Chondrocyte (in vitro differentiated cells): ENCODE data around the gene GALNTL6. TPM values are rescaled to one million over a fixed set of nuclear protein-coding genes. Genes with fewer than 3 reads are reported as not detected.

Experiments used
- DNase-seq: peaks from one replicate; pipeline ENCODE4 v3.0.0; 2021; ENCODE audit warnings: mixed read lengths, low spot score
- H3K27ac Mint-ChIP-seq: one replicate; pipeline ENCODE4 v1.8.0; 2021; ENCODE audit warnings: mild to moderate bottlenecking, moderate library complexity, mixed read lengths; ENCODE audit not compliant: unreplicated experiment
- H3K27me3 Mint-ChIP-seq: 2 replicates; pipeline ENCODE4 v1.8.0; 2021; ENCODE audit warnings: low read depth, mixed read lengths
- H3K36me3 Mint-ChIP-seq: 2 replicates; pipeline ENCODE4 v1.8.0; 2021; ENCODE audit warnings: low read depth, mixed read lengths
- H3K4me1 Mint-ChIP-seq: 2 replicates; pipeline ENCODE4 v1.8.0; 2021; ENCODE audit warnings: low read depth, mild to moderate bottlenecking, mixed read lengths
- H3K4me3 Mint-ChIP-seq: one replicate; pipeline ENCODE4 v1.8.0; 2021; ENCODE audit warnings: mild to moderate bottlenecking, moderate library complexity, mixed read lengths; ENCODE audit not compliant: unreplicated experiment
- H3K9me3 Mint-ChIP-seq: 2 replicates; pipeline ENCODE4 v1.8.0; 2021; ENCODE audit warnings: low read depth, mixed read lengths
- total RNA-seq: library from RNA; stranded (reverse); gene quantifications from 3 replicates; pipeline ENCODE4 v1.2.1, GENCODE V29; 2021
- TF ChIP-seq, protein P1 (sequence below): fragments of 200-600 bp; sonication (generic); IDR thresholded peaks from 2 replicates; pipeline ENCODE4 v1.5.0; 2021; ENCODE audit warnings: antibody characterized with exemption, mild to moderate bottlenecking, moderate library complexity

GALNTL6 gene
- total RNA-seq, 1 donor from 2014 or later = not detected

- Mint-ChIP-seq H3K36me3 (no peaks in the 10 kb centered on the region), H3K9me3 (no peaks in the 10 kb centered on the region), H3K27me3 (peaks cover 5% of the 10 kb centered on the region), H3K4me1 (no peaks in the 10 kb centered on the region), H3K4me3 (no peak overlapping the region), H3K27ac (no peak overlapping the region)
- DNase-seq = no peak
- TF ChIP-seq, protein P1, sequence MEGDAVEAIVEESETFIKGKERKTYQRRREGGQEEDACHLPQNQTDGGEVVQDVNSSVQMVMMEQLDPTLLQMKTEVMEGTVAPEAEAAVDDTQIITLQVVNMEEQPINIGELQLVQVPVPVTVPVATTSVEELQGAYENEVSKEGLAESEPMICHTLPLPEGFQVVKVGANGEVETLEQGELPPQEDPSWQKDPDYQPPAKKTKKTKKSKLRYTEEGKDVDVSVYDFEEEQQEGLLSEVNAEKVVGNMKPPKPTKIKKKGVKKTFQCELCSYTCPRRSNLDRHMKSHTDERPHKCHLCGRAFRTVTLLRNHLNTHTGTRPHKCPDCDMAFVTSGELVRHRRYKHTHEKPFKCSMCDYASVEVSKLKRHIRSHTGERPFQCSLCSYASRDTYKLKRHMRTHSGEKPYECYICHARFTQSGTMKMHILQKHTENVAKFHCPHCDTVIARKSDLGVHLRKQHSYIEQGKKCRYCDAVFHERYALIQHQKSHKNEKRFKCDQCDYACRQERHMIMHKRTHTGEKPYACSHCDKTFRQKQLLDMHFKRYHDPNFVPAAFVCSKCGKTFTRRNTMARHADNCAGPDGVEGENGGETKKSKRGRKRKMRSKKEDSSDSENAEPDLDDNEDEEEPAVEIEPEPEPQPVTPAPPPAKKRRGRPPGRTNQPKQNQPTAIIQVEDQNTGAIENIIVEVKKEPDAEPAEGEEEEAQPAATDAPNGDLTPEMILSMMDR = no peak
These were observed 993.6 kb downstream of the GALNTL6 start for GRCh38 chr4:172806841-172807240.

GRCh38 chr4:172808196-172808595, 995.0 kb downstream of the GALNTL6 start:
- Mint-ChIP-seq H3K4me1 (no peaks in the 10 kb centered on the region), H3K27me3 (peaks cover 7% of the 10 kb centered on the region), H3K4me3 (no peak overlapping the region), H3K36me3 (no peaks in the 10 kb centered on the region), H3K27ac (no peak overlapping the region), H3K9me3 (no peaks in the 10 kb centered on the region)
- TF ChIP-seq, protein P1 = no peak
- DNase-seq = no peak

DNA sequence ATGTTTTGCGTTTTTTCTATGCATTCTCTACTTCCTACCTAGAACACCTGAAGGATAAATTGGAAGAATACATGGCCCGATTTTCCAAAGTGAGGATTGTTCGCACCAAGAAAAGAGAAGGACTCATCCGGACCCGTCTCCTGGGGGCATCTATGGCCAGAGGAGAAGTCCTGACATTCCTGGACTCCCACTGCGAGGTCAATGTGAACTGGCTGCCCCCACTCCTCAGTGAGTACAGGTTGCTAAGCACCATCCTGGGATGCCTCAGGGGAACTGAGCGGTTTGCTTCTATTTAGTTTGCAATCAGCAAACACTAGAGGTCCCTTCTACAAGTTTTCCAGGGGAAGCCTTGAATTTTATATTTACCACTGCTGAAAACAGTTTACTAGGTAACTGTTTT, 996.1 kb downstream of the GALNTL6 start:
- H3K9me3 Mint-ChIP-seq = no peaks in the 10 kb centered on the region
- peaks cover 10% of the 10 kb centered on the region for H3K27me3 Mint-ChIP-seq
- no peaks in the 10 kb centered on the region for H3K4me1 Mint-ChIP-seq
- no peak overlapping the region for H3K27ac Mint-ChIP-seq
- no peak overlapping the region for H3K4me3 Mint-ChIP-seq
- DNase-seq = no peak
- H3K36me3 Mint-ChIP-seq = no peaks in the 10 kb centered on the region
- TF ChIP-seq, protein P1 = peak; percentile 11

- TF ChIP-seq, protein P1 = no peak
- Mint-ChIP-seq H3K27ac (no peak overlapping the region), H3K4me1 (no peaks in the 10 kb centered on the region), H3K9me3 (no peaks in the 10 kb centered on the region), H3K27me3 (peaks cover 12% of the 10 kb centered on the region), H3K4me3 (no peak overlapping the region), H3K36me3 (no peaks in the 10 kb centered on the region)
- no peak for DNase-seq
These were observed 1000.2 kb downstream of the GALNTL6 start for GRCh38 chr4:172813359-172813923.

DNA sequence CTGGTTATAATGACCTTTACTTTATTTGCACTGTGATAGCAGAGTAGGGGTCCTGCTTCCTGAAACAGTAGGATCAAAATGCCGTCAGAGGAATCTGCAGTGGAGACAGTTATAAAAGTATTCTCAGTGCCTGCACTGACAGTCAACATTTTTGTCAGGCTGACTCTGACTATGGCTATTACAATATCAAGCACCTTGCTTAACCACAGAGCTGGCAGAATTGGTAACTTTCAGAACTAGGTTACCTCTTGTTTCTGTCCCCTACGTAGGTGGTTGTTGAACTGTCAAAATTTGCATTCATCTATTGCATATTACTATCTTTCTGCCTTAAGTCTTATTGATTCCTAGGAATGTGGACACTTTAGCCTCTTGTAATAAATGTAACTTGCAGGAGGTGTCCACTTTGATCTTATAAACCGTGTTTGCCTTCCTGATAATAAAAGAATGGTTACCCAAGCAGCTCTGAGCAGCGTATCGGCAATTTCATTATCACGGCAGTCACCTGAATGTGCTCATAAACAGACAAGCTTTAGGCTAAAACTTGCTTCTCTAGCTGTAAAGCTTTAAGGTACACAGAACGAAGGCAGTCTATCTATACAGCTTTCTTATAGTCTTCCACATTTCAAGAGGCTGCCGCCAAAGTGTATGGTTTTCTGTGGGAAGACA, 1002.4 kb downstream of the GALNTL6 start:
- H3K27me3 Mint-ChIP-seq = peaks cover 9% of the 10 kb centered on the region
- H3K9me3 Mint-ChIP-seq = no peaks in the 10 kb centered on the region
- no peaks in the 10 kb centered on the region for H3K36me3 Mint-ChIP-seq
- no peaks in the 10 kb centered on the region for H3K4me1 Mint-ChIP-seq
- H3K27ac Mint-ChIP-seq = no peak overlapping the region
- TF ChIP-seq, protein P1 = no peak
- no peak overlapping the region for H3K4me3 Mint-ChIP-seq
- no peak for DNase-seq
